ENCODE results near the gene SPCS3. TPM values are rescaled to one million over a fixed set of nuclear protein-coding genes. Genes with fewer than 3 reads are reported as not detected.

SPCS3 gene
- polyA plus RNA-seq, 3 donors from 2014 or later, result 56.6 to 117 (median 98.4) TPM

DNA sequence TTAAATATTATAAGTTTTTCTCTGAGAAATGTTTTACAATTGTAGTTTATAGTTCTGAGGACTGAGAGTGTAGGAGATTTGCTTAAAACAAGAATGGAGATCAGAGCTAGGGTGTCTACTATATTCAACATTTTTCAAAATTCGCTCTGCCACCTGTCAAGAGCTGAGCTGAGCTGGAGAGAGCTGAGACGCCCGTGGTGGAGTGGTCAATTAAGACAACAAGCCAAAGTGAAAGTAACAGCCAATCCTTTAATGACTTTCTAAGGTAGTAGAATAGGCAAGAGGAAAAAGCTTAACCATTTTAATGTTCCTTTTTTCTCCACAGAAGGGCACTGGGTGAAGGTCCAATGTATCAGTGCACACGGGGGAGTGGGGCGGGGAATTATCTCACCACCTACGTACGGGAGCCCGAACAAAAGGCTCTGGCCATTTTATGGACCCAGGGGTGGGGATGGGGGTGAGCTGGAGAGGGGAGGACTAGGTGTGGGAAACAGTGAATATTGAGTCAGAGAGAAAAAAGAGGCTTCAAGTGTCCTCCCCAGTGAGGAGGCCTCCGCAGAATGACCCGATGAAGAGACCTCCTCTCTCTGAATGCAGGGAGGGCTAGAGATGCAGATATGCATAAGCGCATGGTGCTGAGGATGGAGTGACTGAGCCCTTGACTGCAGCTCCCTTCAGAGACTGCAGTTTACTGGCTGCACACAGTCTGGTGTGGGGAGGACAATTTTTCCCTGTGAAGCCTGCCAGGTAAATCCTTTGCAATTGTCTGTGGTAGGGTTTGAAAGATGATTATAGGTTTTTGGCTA, 60.8 kb downstream of the SPCS3 start:
- Mint-ChIP-seq H3K4me1 (no peaks in the 10 kb centered on the region), H3K27me3 (ENCODE audit: low read depth in 3 of 3) (peaks cover 0 to 6% (median 4%) of the 10 kb centered on the region in 3 donors), H3K27ac (no peak overlapping the region)

More for the DNA sequence above, 60.8 kb downstream of the SPCS3 start:
- no peak overlapping the region for H3K4me3 Mint-ChIP-seq
- H3K9me3 Mint-ChIP-seq, result no peaks in the 10 kb centered on the region
- H3K36me3 Mint-ChIP-seq, result no peaks in the 10 kb centered on the region
- no peak for DNase-seq

Other genes starting within 250 kb of the SPCS3 start
- gene SPATA4, start 124.4 kb upstream of the SPCS3 start, polyA plus RNA-seq, result not detected
- gene ASB5, start 50.7 kb upstream of the SPCS3 start, polyA plus RNA-seq, result not detected

Data from immature natural killer cell (primary cell).